HCT116 (cell line): ENCODE results near the gene SMIM10L1.

Experiments
- CEBPB ChIP-seq: IDR thresholded peaks from 2 replicates; pipeline ENCODE4 v1.6.1; 2012; ENCODE audit warnings: low read depth
- CTCF ChIP-seq, 3 experiments: fragments of 200-600 bp in 1 of 3; sonication (generic) in 1 of 3; IDR thresholded peaks in 2 of 3; conservative IDR thresholded peaks in 1 of 3; 2 replicates each; pipeline ENCODE4 v1.5.1; 2012 to 2017; ENCODE audit warnings: low read depth in 2 of 3, low read length in 2 of 3, antibody characterized with exemption in 1 of 3, borderline replicate concordance in 1 of 3, control low read depth in 1 of 3, mild to moderate bottlenecking in 1 of 3, mixed read lengths in 1 of 3, mixed run types in 1 of 3, moderate library complexity in 1 of 3; ENCODE audit not compliant: insufficient read depth in 1 of 3
- ELF1 ChIP-seq: IDR thresholded peaks from 2 replicates; pipeline ENCODE4 v1.6.1; 2012; ENCODE audit warnings: low read depth, borderline replicate concordance
- EZH2 ChIP-seq: fragments of 200-600 bp; sonication (generic); IDR thresholded peaks from 2 replicates; pipeline ENCODE4 v1.6.1; 2017; ENCODE audit warnings: antibody characterized with exemption, mixed run types
- POLR2A ChIP-seq: IDR thresholded peaks from 2 replicates; pipeline ENCODE4 v1.7.0; 2011; ENCODE audit warnings: borderline replicate concordance; ENCODE audit not compliant: insufficient read depth, insufficient read length; ENCODE audit errors: extremely low read depth
- POLR2AphosphoS5 ChIP-seq: IDR thresholded peaks from 2 replicates; pipeline ENCODE4 v1.6.1; 2011; ENCODE audit warnings: mild to moderate bottlenecking, low read depth, low read length, moderate library complexity
- SIN3A ChIP-seq: IDR thresholded peaks from 2 replicates; pipeline ENCODE4 v1.6.1; 2012; ENCODE audit warnings: low read depth
- SP1 ChIP-seq: IDR thresholded peaks from 2 replicates; pipeline ENCODE4 v1.6.1; 2012; ENCODE audit warnings: low read depth
- TF ChIP-seq, protein P1 (sequence below): IDR thresholded peaks from 2 replicates; pipeline ENCODE4 v1.6.1; 2012

DNA sequence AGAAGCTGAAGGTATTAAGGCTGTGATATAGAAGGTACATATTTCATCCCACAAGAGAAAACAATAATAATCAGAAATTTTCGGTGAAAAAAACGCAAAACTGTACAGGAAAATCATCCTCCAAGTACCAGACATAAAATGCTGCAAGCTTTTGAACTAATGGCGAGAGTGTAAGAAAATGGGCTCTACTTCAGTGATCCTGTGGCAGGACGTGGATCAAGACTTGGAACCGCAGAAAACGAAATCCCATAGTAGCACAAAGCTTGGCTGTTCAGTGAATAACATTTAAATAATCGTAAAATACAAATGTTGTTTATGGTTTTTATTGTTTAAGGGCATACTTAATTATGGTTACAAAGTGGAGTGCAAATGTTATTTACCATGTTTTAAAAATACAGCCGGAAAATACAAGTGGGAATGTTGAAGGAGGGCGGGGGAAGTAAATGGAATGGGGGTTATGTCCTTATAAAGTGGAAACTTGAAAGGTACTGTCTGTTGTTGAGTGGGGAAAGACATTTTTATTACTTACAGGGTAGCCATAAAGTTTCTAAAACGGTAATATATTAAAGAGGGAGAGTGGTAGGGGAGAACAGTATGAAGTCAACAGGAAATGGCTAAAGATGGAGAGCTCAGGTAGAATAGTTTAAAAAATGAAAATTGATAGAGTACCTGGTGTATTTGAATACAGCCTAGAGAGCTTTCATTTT lies 1.1 kb downstream of the SMIM10L1 start:
- TF ChIP-seq POLR2A (no peak), CTCF (IDR thresholded peaks at IDR 0.05 in 2 of 3, conservative IDR thresholded peaks at IDR 0.05 in 1 of 3; ENCODE audit: borderline replicate concordance in 1 of 3, insufficient read depth in 1 of 3, low read depth in 2 of 3, low read length in 2 of 3) (no peak), POLR2AphosphoS5 (no peak), SIN3A (no peak), SP1 (no peak), ELF1 (no peak), EZH2 (no peak), CEBPB (no peak)
- TF ChIP-seq, protein P1, sequence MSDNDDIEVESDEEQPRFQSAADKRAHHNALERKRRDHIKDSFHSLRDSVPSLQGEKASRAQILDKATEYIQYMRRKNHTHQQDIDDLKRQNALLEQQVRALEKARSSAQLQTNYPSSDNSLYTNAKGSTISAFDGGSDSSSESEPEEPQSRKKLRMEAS: no peak
